Left lung (tissue), 14 donors: Measurements from ENCODE around the gene DNAAF8. TPM values are rescaled to one million over a fixed set of nuclear protein-coding genes. Genes with fewer than 3 reads are reported as not detected.

Source experiments
- ATAC-seq: fragments of 200-7000 bp; cut with Tn5 transposase; one replicate; pipeline ENCODE4 v1.9.1; 2020; ENCODE audit warnings: moderate library complexity
- DNase-seq, 4 donors: peaks; one replicate each; pipeline ENCODE4 v3.0.0-alpha.2; 2013 to 2020
- H3K27ac ChIP-seq, 2 donors: fragments of 200-600 bp; sonication (generic) in 1 of 2; one replicate each; pipeline versions ENCODE4 v1.5.0 to v1.8.0; 2020 to 2021
- H3K27me3 ChIP-seq, 2 donors: fragments of 200-600 bp; sonication (generic) in 1 of 2; one replicate each; pipeline versions ENCODE4 v1.5.0 to v1.8.0; 2020 to 2021
- H3K36me3 ChIP-seq, 2 donors: fragments of 200-600 bp; sonication (generic) in 1 of 2; one replicate each; pipeline versions ENCODE4 v1.5.0 to v1.8.0; 2020 to 2021
- H3K4me1 ChIP-seq, 2 donors: fragments of 200-600 bp; one replicate each; pipeline ENCODE4 v1.8.0; 2021
- H3K4me3 ChIP-seq, 2 donors: fragments of 200-600 bp; sonication (generic) in 1 of 2; one replicate each; pipeline versions ENCODE4 v1.5.0 to v1.8.0; 2020 to 2021; ENCODE audit warnings: mild to moderate bottlenecking in 1 of 2
- H3K9me3 ChIP-seq, 2 donors: fragments of 200-600 bp; sonication (generic) in 1 of 2; one replicate each; pipeline versions ENCODE4 v1.5.0 to v1.8.0; 2020 to 2021
- CTCF ChIP-seq, 2 donors: fragments of 200-600 bp; sonication (generic) in 1 of 2; IDR thresholded peaks; one replicate each; pipeline versions ENCODE4 v1.5.0 to v1.8.0; 2021; ENCODE audit warnings: antibody characterized with exemption in 2 of 2
- intact Hi-C, 2 donors: fragments of 100-400 bp; cut with DNase I; formaldehyde crosslinking; loops; one replicate each; pipeline versions ENCODE4 v1.11.2 to v1.14.2; 2022
- long read RNA-seq, 12 donors: library from polyadenylated mRNA in 2 of 12; unstranded in 2 of 12; transcript quantifications; one replicate each; pipeline ENCODE4 v2.0.0 and lab custom pipeline, GENCODE V29; 2019 to 2026
- polyA plus RNA-seq, 6 donors: library from polyadenylated mRNA; unstranded; fragments of 120-200 nt; gene quantifications; one replicate each; pipeline ENCODE4 v1.2.1, GENCODE V29; 2013; ENCODE audit not compliant: insufficient read length in 6 of 6
- total RNA-seq, 2 donors: library from RNA; stranded (reverse); fragmentation: NEBNext Ultra II Directional; extraction: Animal tissue kit (Norgen Biotek cat#: 25700); gene quantifications; one replicate each; pipeline ENCODE4 v1.2.1, GENCODE V29; 2021
- donor health status: DM: no; HTN: yes; CAD: no.
- donor health status: DM: no; HTN: no; CAD: no.

DNAAF8 gene
- total RNA-seq (1 to 10 TPM; 1.2 to 4.2 TPM), polyA plus RNA-seq (1 to 10 TPM; 1.2 to 3.5 (median 2.9) TPM)
- long read RNA-seq, donor 1: 0 reads
- long read RNA-seq, donor 2: 0 reads
- long read RNA-seq, donor 3: 0 reads
- long read RNA-seq, donor 4: 0 reads
- long read RNA-seq, donor 5: 0 reads
- long read RNA-seq, donor 6: 0 reads
- long read RNA-seq, donor 7: 0 reads
- long read RNA-seq, donor 8: 0 reads
- long read RNA-seq, donor 9: 0 reads
- long read RNA-seq, donor 10: 0 reads
- long read RNA-seq, donor 11: 0 reads
- long read RNA-seq, donor 12, partial matches to known transcripts: 0 of 1 reads
- long read RNA-seq, donor 12, other reads (novel, unspliced or antisense): 0 of 1 reads

GRCh38 chr16:4734063-4734729, at the start of gene DNAAF8, which contains the start of gene ANKS3:
Gene DNAAF8 (plus strand): TSS chr16:4734537. CDS start chr16:4736515, 1,978 bp downstream.
Gene ANKS3 (minus strand): TSS chr16:4734271. CDS start chr16:4730149, 4,122 bp downstream.
- no peaks in the 10 kb centered on the region for H3K27me3 ChIP-seq
- H3K9me3 ChIP-seq: no peaks in the 10 kb centered on the region
- DNase-seq (peak; percentile 88 to 97 (median 96)), ATAC-seq (peak; percentile 97)
- TF ChIP-seq CTCF (IDR thresholded peaks at IDR 0.05): no peak
- H3K4me3 ChIP-seq: peak within 1 kb of the TSS; percentile 79 to 99
- H3K27ac ChIP-seq: peak within 1 kb of the TSS; percentile 65 to 87
- peaks cover 0 to 14% of the 10 kb centered on the region in 2 donors for H3K36me3 ChIP-seq
- intact Hi-C loops: no loop called here
- H3K4me1 ChIP-seq: peaks cover 6 to 19% of the 10 kb centered on the region in 2 donors

- H3K27ac ChIP-seq: no peak overlapping the region
- no peak for TF ChIP-seq CTCF (IDR thresholded peaks at IDR 0.05)
- DNase-seq (peak in 1 of 4 donors; percentile 69), ATAC-seq (no peak)
- H3K9me3 ChIP-seq: no peaks in the 10 kb centered on the region
- H3K4me3 ChIP-seq: no peak overlapping the region
- intact Hi-C loops: no loop called here
- no peaks in the 10 kb centered on the region for H3K27me3 ChIP-seq
- H3K4me1 ChIP-seq: peaks cover under 1 to 32% of the 10 kb centered on the region in 2 donors
- H3K36me3 ChIP-seq: peaks cover 0 to 84% of the 10 kb centered on the region in 2 donors
Observed at GRCh38 chr16:4684763-4685162, 49.6 kb upstream of the DNAAF8 start.

GRCh38 chr16:4685292-4685691, 49.0 kb upstream of the DNAAF8 start:
- no peak for TF ChIP-seq CTCF (IDR thresholded peaks at IDR 0.05)
- DNase-seq (peak in 1 of 4 donors; percentile 59), ATAC-seq (no peak)
- no peak overlapping the region for H3K4me3 ChIP-seq
- no peaks in the 10 kb centered on the region for H3K9me3 ChIP-seq
- H3K36me3 ChIP-seq: peaks cover 0 to 90% of the 10 kb centered on the region in 2 donors
- no peaks in the 10 kb centered on the region for H3K27me3 ChIP-seq
- H3K4me1 ChIP-seq: peaks cover 0 to 34% of the 10 kb centered on the region in 2 donors
- H3K27ac ChIP-seq: no peak overlapping the region
- intact Hi-C loops: no loop called here

GRCh38 chr16:4685776-4686496, 48.4 kb upstream of the DNAAF8 start:
- intact Hi-C loops: no loop called here
- DNase-seq (peak in 1 of 4 donors; percentile 67), ATAC-seq (no peak)
- Histone ChIP-seq H3K36me3 (peaks cover 0 to 91% of the 10 kb centered on the region in 2 donors), H3K27ac (no peak overlapping the region), H3K4me3 (no peak overlapping the region), H3K9me3 (no peaks in the 10 kb centered on the region), H3K27me3 (no peaks in the 10 kb centered on the region), H3K4me1 (peaks cover 0 to 34% of the 10 kb centered on the region in 2 donors)
- no peak for TF ChIP-seq CTCF (IDR thresholded peaks at IDR 0.05)
